T follicular helper cell (primary cell): Measurements from ENCODE around the gene SLAMF8.

Source experiments
- DNase-seq: peaks from one replicate; pipeline ENCODE4 v3.0.0-alpha.2; 2020; ENCODE audit warnings: low read depth

Gene SLAMF8

GRCh38 chr1:159817276-159818041, 9.2 kb upstream of the SLAMF8 start:
- DNase-seq = no peak

DNA sequence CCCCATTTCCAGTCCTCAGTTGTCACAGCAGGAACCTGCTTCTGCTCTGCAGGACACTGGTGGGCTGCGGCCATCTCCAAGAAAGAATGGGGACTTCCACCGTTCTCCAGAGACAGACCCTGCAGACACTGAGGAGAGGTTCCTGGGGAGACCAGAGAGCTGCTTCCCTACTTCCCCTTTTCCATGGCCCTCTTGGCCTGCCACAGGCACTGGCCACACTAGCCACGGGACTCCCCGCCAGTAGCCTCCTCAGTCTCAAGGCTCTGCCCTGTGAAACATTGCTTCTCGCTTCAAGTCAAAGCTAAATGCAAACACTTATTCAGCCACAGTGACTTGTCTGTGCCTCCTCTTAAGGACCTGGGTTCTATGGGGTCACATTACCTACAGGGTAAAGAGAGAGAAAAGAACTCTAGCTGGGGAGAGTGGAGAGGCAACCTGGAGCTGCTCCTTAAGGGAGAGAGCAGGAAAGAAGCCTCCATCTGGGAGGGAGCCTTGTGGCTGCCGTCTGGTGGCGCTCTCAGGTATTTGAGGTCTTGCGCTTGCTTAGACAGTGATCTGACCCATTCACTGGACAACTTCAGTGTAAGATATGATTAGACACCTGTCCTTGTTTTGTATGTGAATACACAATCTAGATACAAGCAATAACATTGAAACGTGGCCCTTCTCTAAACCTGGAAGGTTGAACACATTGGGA, 5.4 kb upstream of the SLAMF8 start:
- no peak for DNase-seq

- no peak for DNase-seq
These were observed 3.3 kb upstream of the SLAMF8 start for GRCh38 chr1:159823406-159823805.

DNA sequence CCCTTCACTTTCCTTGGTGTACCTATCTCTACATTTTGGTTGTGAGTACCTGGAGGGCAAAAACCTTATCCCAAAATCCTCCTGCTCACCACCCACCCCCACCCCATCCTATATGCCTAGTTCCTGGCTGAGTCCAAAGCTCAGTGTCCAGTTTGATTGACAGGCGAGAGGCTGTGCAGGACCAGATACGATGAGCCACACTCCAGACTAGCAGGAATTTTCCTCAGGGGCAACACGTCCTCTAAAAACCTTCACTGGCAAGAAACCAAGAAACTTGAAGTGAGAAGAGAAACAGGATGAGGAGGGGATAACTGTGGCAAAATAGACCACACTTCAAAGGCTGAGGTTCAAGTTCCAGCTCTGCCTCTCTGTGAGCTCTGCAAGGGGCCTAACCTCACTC, 1.1 kb upstream of the SLAMF8 start:
- no peak for DNase-seq

DNA sequence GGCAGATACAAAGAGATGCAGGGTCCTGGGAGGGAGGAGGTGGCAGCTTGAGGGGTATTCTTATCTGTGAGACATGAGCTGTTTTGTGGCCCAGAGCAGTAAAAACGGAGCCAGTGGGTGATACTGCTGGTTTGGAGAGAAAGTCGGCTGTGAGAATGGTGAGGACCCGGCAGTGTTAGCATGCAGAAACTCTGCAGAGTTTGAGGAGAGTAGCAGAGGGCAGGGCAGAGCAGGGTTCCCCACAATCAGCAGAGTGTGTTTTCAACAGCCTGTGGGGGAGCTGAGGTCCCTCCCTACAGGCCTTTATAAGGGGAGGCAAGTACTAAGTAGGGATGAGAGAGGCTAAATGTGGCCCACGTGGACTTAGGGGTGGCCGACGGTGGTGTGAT, 423 bp downstream of the SLAMF8 start:
- DNase-seq = no peak

DNA sequence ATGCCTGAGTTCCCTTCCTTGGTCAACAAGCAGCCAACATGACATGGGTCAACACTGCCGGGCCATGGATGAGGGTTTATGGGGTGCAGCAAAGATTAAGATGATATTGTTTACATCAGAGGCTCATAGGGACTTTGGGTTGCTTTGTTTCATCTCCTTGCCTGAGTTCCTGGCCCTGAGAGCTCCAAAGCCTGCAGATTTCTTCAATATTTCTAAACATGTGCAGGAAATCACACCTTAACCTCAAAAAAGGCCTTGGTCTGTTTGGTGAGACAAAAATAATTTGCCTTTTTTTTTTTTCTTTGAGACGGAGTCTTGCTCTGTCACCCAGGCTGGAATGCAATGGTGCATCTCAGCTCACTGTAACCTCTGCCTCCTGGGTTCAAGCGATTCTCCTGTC, 876 bp downstream of the SLAMF8 start:
- no peak for DNase-seq

DNA sequence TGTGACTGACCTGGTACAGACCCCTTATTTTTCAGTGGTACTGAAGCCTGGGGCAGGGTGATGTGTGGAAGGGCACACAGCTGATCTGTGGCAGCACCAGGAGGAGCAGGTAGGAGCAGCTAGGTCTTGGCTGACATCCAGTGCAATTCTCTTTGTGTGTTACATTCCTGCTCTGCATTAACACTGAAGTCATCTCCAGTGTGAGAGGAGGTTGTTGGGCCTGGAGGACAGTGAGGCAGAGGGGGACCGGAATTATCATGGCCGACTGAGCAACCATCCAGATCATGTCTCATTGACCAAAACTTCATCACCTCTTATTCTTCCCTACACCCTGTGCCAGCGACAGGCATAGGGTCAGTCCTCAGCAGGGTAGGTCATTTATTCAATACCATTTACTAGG, 1.5 kb downstream of the SLAMF8 start:
- DNase-seq = no peak

DNA sequence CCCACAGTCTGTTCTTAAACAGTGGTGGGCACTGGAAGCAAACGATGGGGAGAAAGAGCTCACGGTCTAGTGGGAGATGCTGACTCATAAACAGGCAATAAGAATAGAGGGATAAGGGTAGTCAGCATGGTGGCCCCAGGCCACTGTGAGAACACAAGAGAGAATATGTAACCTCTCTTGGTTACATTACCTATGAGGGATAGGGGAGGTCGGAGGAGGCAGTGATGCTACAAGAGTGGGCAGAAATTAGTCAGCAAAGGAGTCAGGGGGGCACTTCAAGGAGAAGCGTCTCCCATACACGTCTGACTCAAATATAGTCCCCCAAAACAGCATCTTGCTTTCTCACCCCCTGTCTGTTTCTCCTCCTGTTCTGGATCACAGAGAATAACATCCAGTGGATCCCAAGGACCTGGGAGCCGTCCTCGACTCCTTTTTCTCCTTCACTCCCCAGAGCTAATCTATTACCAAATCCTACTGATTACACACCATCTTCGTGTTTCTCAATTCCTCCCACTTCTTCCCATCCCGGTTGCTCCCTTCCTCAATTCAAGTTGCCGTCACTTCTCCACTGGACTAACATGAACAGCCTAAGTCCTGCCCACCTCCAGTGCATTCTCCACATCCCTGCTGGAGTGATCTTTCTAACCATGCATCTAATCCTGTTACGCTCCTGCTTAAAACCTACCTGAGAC, 2.1 kb downstream of the SLAMF8 start:
- DNase-seq = no peak

- no peak for DNase-seq
These were observed 2.6 kb downstream of the SLAMF8 start for GRCh38 chr1:159829273-159829634.

GRCh38 chr1:159829822-159830465, 3.3 kb downstream of the SLAMF8 start:
- no peak for DNase-seq

GRCh38 chr1:159830722-159831121, 4.0 kb downstream of the SLAMF8 start:
- DNase-seq = no peak

DNA sequence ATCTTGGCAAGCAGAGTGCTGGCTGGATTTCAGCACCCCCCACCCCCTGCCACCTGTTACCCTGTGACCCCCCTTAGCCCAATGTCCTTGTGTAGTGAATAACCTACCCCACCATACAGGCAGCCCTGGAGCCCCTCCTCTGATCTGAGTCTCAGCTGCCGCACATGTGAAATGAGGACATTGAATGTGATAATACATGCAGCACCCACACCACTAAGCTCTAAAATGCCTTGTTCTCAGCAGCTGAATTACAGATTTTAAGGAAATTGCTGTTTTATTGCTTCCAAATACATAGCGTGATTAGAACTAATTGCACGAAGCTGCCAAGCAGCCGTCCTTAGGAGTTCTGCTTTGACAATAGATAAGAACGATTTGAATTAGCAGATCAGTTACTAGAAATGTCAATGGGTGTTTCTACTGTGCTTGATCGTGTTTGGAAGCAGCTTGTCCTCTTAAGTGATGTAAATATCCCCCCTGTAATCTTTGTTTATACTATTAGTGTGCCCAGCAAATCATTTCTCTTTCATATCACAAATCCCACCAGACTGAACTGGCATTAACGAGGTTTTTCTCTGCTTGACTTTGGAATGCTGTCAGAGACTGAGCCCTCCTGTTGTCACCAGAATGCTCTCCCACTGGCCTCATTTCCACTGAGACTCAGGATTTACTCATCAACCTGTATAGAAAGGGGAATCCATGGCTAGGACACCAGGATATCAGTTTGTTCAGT, 4.9 kb downstream of the SLAMF8 start:
- no peak for DNase-seq

DNA sequence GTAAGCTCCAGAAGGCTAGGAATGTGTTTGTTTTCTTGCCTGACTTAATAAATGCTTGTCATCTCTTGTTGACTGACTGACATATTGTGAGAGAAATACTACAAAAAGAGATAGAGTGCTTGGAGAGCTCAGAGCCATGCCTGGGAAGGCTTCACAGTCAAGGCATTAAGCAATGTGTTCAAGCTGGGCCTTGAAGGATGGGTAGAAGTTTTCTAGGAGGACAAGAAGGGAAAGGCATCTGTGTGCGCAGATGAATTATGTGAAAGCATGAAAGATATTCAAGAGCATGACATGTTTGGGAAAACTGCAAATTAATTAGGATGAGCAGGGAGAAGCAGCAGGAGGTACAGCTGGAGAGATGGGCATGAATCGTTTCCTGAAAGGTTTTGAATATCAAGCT, 5.6 kb downstream of the SLAMF8 start:
- no peak for DNase-seq

- DNase-seq = no peak
These were observed 8.7 kb downstream of the SLAMF8 start for GRCh38 chr1:159835356-159835755.

GRCh38 chr1:159835862-159836525, 9.3 kb downstream of the SLAMF8 start:
- no peak for DNase-seq

GRCh38 chr1:159838715-159839114, 12.0 kb downstream of the SLAMF8 start:
- DNase-seq = no peak

- DNase-seq = no peak
These were observed 12.6 kb downstream of the SLAMF8 start for GRCh38 chr1:159839116-159839849.

DNA sequence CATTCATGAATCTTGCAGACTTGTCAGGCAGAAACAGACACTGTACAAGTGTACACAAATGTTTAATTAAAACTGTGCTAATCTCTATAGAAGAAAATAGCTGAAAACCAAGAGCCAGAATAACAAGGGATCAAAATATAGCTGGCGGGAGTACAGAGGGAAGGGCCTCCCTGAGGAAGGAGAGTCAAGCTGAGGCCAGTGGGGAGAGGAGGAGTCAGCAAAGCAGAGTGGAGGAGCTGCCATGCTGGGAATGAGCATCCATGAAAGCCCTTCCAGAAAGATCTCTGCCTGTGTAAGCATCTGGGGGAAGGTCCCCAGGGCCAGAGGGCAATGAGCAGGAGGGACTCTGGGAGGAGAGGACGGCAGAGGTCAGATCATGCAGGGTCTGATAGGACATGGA, 15.1 kb downstream of the SLAMF8 start:
- DNase-seq = no peak

GRCh38 chr1:159843459-159843858, 16.8 kb downstream of the SLAMF8 start:
- DNase-seq = no peak

GRCh38 chr1:159845751-159846629, 19.3 kb downstream of the SLAMF8 start:
- no peak for DNase-seq
